ENCODE measurements around the gene COL23A1. TPM values are rescaled to one million over a fixed set of nuclear protein-coding genes. Genes with fewer than 3 reads are reported as not detected.

The COL23A1 gene
- total and polyA plus RNA-seq, 2 donors (not counting 1 experiment from before 2014, with no cell fraction given): 0.20 TPM; not detected in 1

GRCh38 chr5:178437386-178438075, 152.7 kb downstream of the COL23A1 start:
- Histone ChIP-seq H3K9me3 (ENCODE audit: control extremely low read depth in 1 of 3, control insufficient read depth in 2 of 3, insufficient read depth in 1 of 3, low read length in 2 of 3) (no peaks in the 10 kb centered on the region), H3K9ac (ENCODE audit: low read length) (no peak overlapping the region), H3K4me3 (ENCODE audit: control extremely low read depth in 1 of 5, extremely low read depth in 1 of 5, insufficient read depth in 1 of 5, low read depth in 2 of 5, low read length in 4 of 5) (no peak overlapping the region), H3K79me2 (ENCODE audit: control insufficient read depth, insufficient read depth, low read length) (no peaks in the 10 kb centered on the region), H3K36me3 (replicated peaks in 1 of 2; ENCODE audit: control extremely low read depth in 1 of 2, control insufficient read depth in 1 of 2, extremely low read depth in 1 of 2, insufficient read depth in 2 of 2, low read length in 1 of 2) (no peaks in the 10 kb centered on the region), H3K27me3 (replicated peaks in 1 of 4; ENCODE audit: control extremely low read depth in 1 of 4, control insufficient read depth in 3 of 4, insufficient read depth in 4 of 4, low read length in 3 of 4) (no peaks in the 10 kb centered on the region), H3K27ac (ENCODE audit: low read length in 2 of 2) (no peak overlapping the region), H3K4me1 (ENCODE audit: control insufficient read depth in 2 of 2, insufficient read depth in 2 of 2, low read length in 2 of 2) (peaks cover 2 to 3% of the 10 kb centered on the region in 2 donors), H3K4me2 (replicated peaks; ENCODE audit: low read depth, low read length, poor library complexity, severe bottlenecking) (no peak overlapping the region), H2AFZ (ENCODE audit: insufficient read depth, low read depth, low read length, poor library complexity, severe bottlenecking) (no peak overlapping the region), H4K20me1 (ENCODE audit: control insufficient read depth, insufficient read depth, low read length, poor library complexity, severe bottlenecking) (no peaks in the 10 kb centered on the region)
- ChIA-PET CTCF (interaction anchor here (1.0 kb wide), 1 partner anchor 13 kb away, joined by 3 read pairs; no protein-coding TSS in a partner anchor), POLR2A (no interaction called here)
- intact Hi-C loops (cut with micrococcal nuclease): no loop called here
- 82% methylated on average over 8 of the region's 8 CpGs for WGBS (ENCODE audit: insufficient coverage)
- TF ChIP-seq EZH2 (IDR thresholded peaks at IDR 0.05; ENCODE audit: borderline replicate concordance, insufficient read depth, low read depth, low read length, poor library complexity, severe bottlenecking): no peak
- TF ChIP-seq, protein P1, sequence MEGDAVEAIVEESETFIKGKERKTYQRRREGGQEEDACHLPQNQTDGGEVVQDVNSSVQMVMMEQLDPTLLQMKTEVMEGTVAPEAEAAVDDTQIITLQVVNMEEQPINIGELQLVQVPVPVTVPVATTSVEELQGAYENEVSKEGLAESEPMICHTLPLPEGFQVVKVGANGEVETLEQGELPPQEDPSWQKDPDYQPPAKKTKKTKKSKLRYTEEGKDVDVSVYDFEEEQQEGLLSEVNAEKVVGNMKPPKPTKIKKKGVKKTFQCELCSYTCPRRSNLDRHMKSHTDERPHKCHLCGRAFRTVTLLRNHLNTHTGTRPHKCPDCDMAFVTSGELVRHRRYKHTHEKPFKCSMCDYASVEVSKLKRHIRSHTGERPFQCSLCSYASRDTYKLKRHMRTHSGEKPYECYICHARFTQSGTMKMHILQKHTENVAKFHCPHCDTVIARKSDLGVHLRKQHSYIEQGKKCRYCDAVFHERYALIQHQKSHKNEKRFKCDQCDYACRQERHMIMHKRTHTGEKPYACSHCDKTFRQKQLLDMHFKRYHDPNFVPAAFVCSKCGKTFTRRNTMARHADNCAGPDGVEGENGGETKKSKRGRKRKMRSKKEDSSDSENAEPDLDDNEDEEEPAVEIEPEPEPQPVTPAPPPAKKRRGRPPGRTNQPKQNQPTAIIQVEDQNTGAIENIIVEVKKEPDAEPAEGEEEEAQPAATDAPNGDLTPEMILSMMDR (IDR thresholded peaks at IDR 0.05): no peak
- Mint-ChIP-seq H3K9me3 (ENCODE audit: insufficient read depth) (no peaks in the 10 kb centered on the region), H3K4me1 (peaks cover 2% of the 10 kb centered on the region), H3K27me3 (peaks cover 5% of the 10 kb centered on the region), H3K4me3 (no peak overlapping the region), H3K27ac (no peak overlapping the region)
- ATAC-seq (ENCODE audit: low read depth) (no peak), DNase-seq (no peak)

DNA sequence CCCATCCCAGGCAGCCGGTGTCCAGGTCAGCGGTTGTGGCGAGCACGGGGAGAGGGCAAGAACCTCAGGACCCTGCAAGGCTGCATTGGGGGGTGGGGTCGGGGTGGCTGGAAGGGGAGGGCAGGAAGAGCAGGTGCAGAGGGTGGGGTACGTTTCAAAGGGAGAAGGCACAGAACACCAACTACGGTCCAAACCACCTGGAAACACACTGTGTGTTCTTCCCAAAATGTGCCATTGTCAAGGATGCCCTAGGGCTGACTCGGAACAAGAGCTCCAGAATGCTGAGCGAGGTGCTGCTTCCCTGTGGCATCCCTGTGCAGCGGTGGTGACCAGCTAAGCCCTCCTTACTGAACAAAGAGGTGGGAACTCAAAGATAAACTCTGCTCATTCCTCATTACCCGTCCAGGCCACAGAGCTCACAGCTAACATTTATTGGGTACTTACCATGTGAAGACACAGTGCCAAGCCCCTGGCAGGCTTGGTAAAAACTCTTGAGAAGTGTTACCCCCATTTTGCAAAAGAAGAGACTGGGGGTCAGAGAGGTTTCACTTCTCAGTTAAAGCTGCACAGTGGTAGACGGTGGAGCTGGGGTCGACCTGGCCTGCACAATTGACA, 153.8 kb downstream of the COL23A1 start:
- POLR2A ChIA-PET: no interaction called here
- Mint-ChIP-seq H3K4me1 (no peaks in the 10 kb centered on the region), H3K27ac (no peak overlapping the region), H3K9me3 (ENCODE audit: insufficient read depth) (no peaks in the 10 kb centered on the region), H3K4me3 (no peak overlapping the region), H3K27me3 (peaks cover 9% of the 10 kb centered on the region)
- TF ChIP-seq EZH2 (IDR thresholded peaks at IDR 0.05; ENCODE audit: borderline replicate concordance, insufficient read depth, low read depth, low read length, poor library complexity, severe bottlenecking): no peak
- TF ChIP-seq, protein P1 (IDR thresholded peaks at IDR 0.05): no peak
- Histone ChIP-seq H3K27me3 (replicated peaks in 1 of 4; ENCODE audit: control extremely low read depth in 1 of 4, control insufficient read depth in 3 of 4, insufficient read depth in 4 of 4, low read length in 3 of 4) (no peaks in the 10 kb centered on the region), H3K9ac (ENCODE audit: low read length) (no peak overlapping the region), H3K4me1 (ENCODE audit: control insufficient read depth in 2 of 2, insufficient read depth in 2 of 2, low read length in 2 of 2) (no peaks in the 10 kb centered on the region), H3K79me2 (ENCODE audit: control insufficient read depth, insufficient read depth, low read length) (no peaks in the 10 kb centered on the region), H3K4me2 (replicated peaks; ENCODE audit: low read depth, low read length, poor library complexity, severe bottlenecking) (no peak overlapping the region), H3K9me3 (ENCODE audit: control extremely low read depth in 1 of 3, control insufficient read depth in 2 of 3, insufficient read depth in 1 of 3, low read length in 2 of 3) (no peaks in the 10 kb centered on the region), H4K20me1 (ENCODE audit: control insufficient read depth, insufficient read depth, low read length, poor library complexity, severe bottlenecking) (no peaks in the 10 kb centered on the region), H3K36me3 (replicated peaks in 1 of 2; ENCODE audit: control extremely low read depth in 1 of 2, control insufficient read depth in 1 of 2, extremely low read depth in 1 of 2, insufficient read depth in 2 of 2, low read length in 1 of 2) (no peaks in the 10 kb centered on the region), H3K27ac (ENCODE audit: low read length in 2 of 2) (no peak overlapping the region), H2AFZ (ENCODE audit: insufficient read depth, low read depth, low read length, poor library complexity, severe bottlenecking) (no peak overlapping the region), H3K4me3 (ENCODE audit: control extremely low read depth in 1 of 5, extremely low read depth in 1 of 5, insufficient read depth in 1 of 5, low read depth in 2 of 5, low read length in 4 of 5) (no peak overlapping the region)
- ATAC-seq (ENCODE audit: low read depth): no peak
- intact Hi-C loops (cut with micrococcal nuclease): no loop called here
- no peak for DNase-seq
- WGBS (ENCODE audit: insufficient coverage): 85% methylated on average over 13 of the region's 13 CpGs
- CTCF ChIA-PET: no interaction called here

All from B cell (primary cell).